K562 (cell line): ENCODE measurements around the gene DCST1. TPM values are rescaled to one million over a fixed set of nuclear protein-coding genes. Genes with fewer than 3 reads are reported as not detected.

Experiments
- ATAC-seq: fragments of 200-7000 bp; cut with Tn5 transposase; 3 replicates; pipeline ENCODE4 v1.9.1; 2020; ENCODE audit warnings: moderate library complexity
- BruUV-seq: library from RNA; stranded (reverse); fragments of 400-500 nt; replicated peaks from 2 replicates; lab custom pipeline; 2021; lab: Mats Ljungman, UMichigan
- CTCF ChIA-PET: fragments of 300-600 bp; formaldehyde crosslinking; extraction: SDS; loops from one replicate; lab custom pipeline; 2021; ENCODE audit warnings: low intra/inter-chr PET ratio; lab: Yijun Ruan, JAX
- POLR2A ChIA-PET: fragments of 300-600, 350-650 bp; sonication (Branson Sonifier 250); formaldehyde crosslinking; extraction: SDS; loops from one replicate; lab custom pipeline; 2021; ENCODE audit warnings: antibody characterized with exemption, inconsistent platforms; lab: Yijun Ruan, JAX
- DNase-seq, 4 experiments: peaks; one replicate each; pipeline versions ENCODE4 v3.0.0 to v3.0.0-alpha.2; 2011 to 2018; ENCODE audit warnings: low spot score in 3 of 4, mixed read lengths in 3 of 4; ENCODE audit errors: extremely low read depth in 1 of 4
- FAIRE-seq: peaks from 2 replicates; lab custom pipeline; 2011; peaks lifted over from hg19 to GRCh38; lab: Jason Lieb, UNC
- H2AFZ ChIP-seq: 2 replicates; pipeline ENCODE4 v1.6.0; 2011; ENCODE audit warnings: low read depth, low read length, control low read depth, inconsistent platforms
- H3K27ac ChIP-seq: fragments of 200-600 bp; 3 replicates; pipeline ENCODE4 v1.8.0; 2011; ENCODE audit warnings: low read depth, mild to moderate bottlenecking, control low read depth, inconsistent platforms, low read length, moderate library complexity, mixed read lengths; ENCODE audit errors: extremely low read depth
- H3K27me3 ChIP-seq, 2 experiments: fragments of 300-600 bp in 1 of 2; 2 replicates in 1 of 2; 3 replicates in 1 of 2; pipeline versions ENCODE4 v1.6.0 to v1.8.0; 2011; ENCODE audit warnings: inconsistent platforms in 2 of 2, low read length in 2 of 2, mild to moderate bottlenecking in 1 of 2, mixed read lengths in 1 of 2, moderate library complexity in 1 of 2; ENCODE audit not compliant: control insufficient read depth in 2 of 2, insufficient read depth in 2 of 2
- H3K36me3 ChIP-seq: fragments of 300-600 bp; 3 replicates; pipeline ENCODE4 v1.8.0; 2011; ENCODE audit warnings: mild to moderate bottlenecking, low read length, inconsistent platforms; ENCODE audit not compliant: control insufficient read depth, insufficient read depth
- H3K4me1 ChIP-seq, 2 experiments: fragments of 200-600 bp in 1 of 2; replicated peaks in 1 of 2; 2 replicates in 1 of 2; 3 replicates in 1 of 2; pipeline versions ENCODE4 v1.5.1 to v1.8.0; 2011; ENCODE audit warnings: inconsistent platforms in 2 of 2, low read length in 2 of 2, mild to moderate bottlenecking in 1 of 2, mixed read lengths in 1 of 2, moderate library complexity in 1 of 2; ENCODE audit not compliant: control insufficient read depth in 2 of 2, insufficient read depth in 2 of 2
- H3K4me2 ChIP-seq: 2 replicates; pipeline ENCODE4 v1.6.1; 2011; ENCODE audit warnings: low read length, control low read depth, inconsistent platforms, mixed read lengths; ENCODE audit not compliant: insufficient read depth
- H3K4me3 ChIP-seq: fragments of 200-600 bp; sonication (generic), shearing (Covaris generic); 2 replicates; pipeline ENCODE4 v1.5.1; 2016; ENCODE audit warnings: control low read depth, inconsistent platforms
- H3K79me2 ChIP-seq: fragments of 200-600 bp; 3 replicates; pipeline ENCODE4 v1.8.0; 2011; ENCODE audit warnings: low read length, inconsistent platforms; ENCODE audit not compliant: control insufficient read depth, insufficient read depth
- H3K9ac ChIP-seq, 2 experiments: 2 replicates each; pipeline versions ENCODE4 v1.6.0 to v1.6.1; 2011; ENCODE audit warnings: low read depth in 2 of 2, low read length in 2 of 2, control low read depth in 1 of 2, inconsistent platforms in 1 of 2, mild to moderate bottlenecking in 1 of 2, mixed read lengths in 1 of 2; ENCODE audit not compliant: insufficient read depth in 1 of 2
- H3K9me1 ChIP-seq: one replicate; pipeline ENCODE4 v1.6.0; 2011; ENCODE audit warnings: inconsistent platforms, mild to moderate bottlenecking, low read length, moderate library complexity; ENCODE audit not compliant: control insufficient read depth, insufficient read depth
- H3K9me3 ChIP-seq: replicated peaks from 2 replicates; pipeline ENCODE4 v1.5.1; 2011; ENCODE audit warnings: low read depth, low read length, inconsistent platforms; ENCODE audit not compliant: control insufficient read depth, insufficient read depth
- H4K20me1 ChIP-seq: replicated peaks from 2 replicates; pipeline ENCODE4 v1.6.1; 2011; ENCODE audit warnings: low read length, inconsistent platforms, mixed read lengths; ENCODE audit not compliant: control insufficient read depth, insufficient read depth
- BRF1 ChIP-seq: IDR thresholded peaks from 3 replicates; pipeline ENCODE4 v1.6.1; 2011; ENCODE audit warnings: borderline replicate concordance, mild to moderate bottlenecking; ENCODE audit not compliant: insufficient read length; ENCODE audit errors: extremely low read depth
- CBX2 ChIP-seq: fragments of 200-600 bp; sonication (generic); IDR thresholded peaks from one replicate; pipeline ENCODE4 v1.6.1; 2012; ENCODE audit warnings: mild to moderate bottlenecking, low read length, inconsistent platforms; ENCODE audit not compliant: insufficient read depth, poor library complexity, severe bottlenecking
- HDAC1 ChIP-seq, 2 experiments: fragments of 450-650 bp; IDR thresholded peaks; 2 replicates each; pipeline ENCODE4 v1.6.1; 2016 to 2017; ENCODE audit warnings: inconsistent platforms in 1 of 2, mild to moderate bottlenecking in 1 of 2, moderate library complexity in 1 of 2
- NFIC ChIP-seq: fragments of 450-650 bp; IDR thresholded peaks from 2 replicates; pipeline ENCODE4 v1.6.1; 2017; ENCODE audit warnings: mild to moderate bottlenecking, inconsistent platforms
- SAFB ChIP-seq: fragments of 200-400 bp; formaldehyde crosslinking; IDR thresholded peaks from 2 replicates; pipeline ENCODE4 v1.6.1; 2017; ENCODE audit warnings: low read depth, low read length, borderline replicate concordance
- TBL1XR1 ChIP-seq, 2 experiments: IDR thresholded peaks; 2 replicates each; pipeline ENCODE4 v1.6.1; 2012; ENCODE audit warnings: improper control_type of control experiment in 2 of 2, low read length in 2 of 2, mild to moderate bottlenecking in 1 of 2
- TCFL5 ChIP-seq: fragments of 250-450 bp; sonication (Bioruptor Pico); conservative IDR thresholded peaks from 2 replicates; pipeline ENCODE4 v1.6.1; 2021; ENCODE audit warnings: mild to moderate bottlenecking, moderate library complexity, matching md5 sums
- ZBTB7A ChIP-seq: IDR thresholded peaks from 2 replicates; pipeline ENCODE4 v1.6.1; 2011; ENCODE audit warnings: low read depth, mild to moderate bottlenecking, low read length, moderate library complexity, borderline replicate concordance; ENCODE audit not compliant: control insufficient read depth
- WGBS: fragments of 100-300 bp; shearing (Covaris generic); methylation state at CpG from one replicate; pipeline ENCODE4 v1.1.6; 2016; ENCODE audit warnings: low coverage, mixed read lengths; ENCODE audit not compliant: insufficient coverage; ENCODE audit errors: missing lambda C conversion rate; 5-methylcytosine and 5-hydroxymethylcytosine counted together
- in situ Hi-C: fragments of 300-500 bp; cut with MboI; formaldehyde crosslinking; loops from 4 replicates; pipeline ENCODE4 v1.15.0; 2018; ENCODE audit warnings: inconsistent platforms, mixed read lengths
- intact Hi-C: fragments of 100-400 bp; cut with micrococcal nuclease; formaldehyde crosslinking; loops from 2 replicates; pipeline ENCODE4 v1.14.2; 2022
- polyA plus RNA-seq, 8 experiments: library from polyadenylated mRNA; depleted of rRNA in 4 of 8; stranded (reverse) in 5 of 8; unstranded in 3 of 8; fragments of >200 nt; fragmentation: Nextera tagmentation in 2 of 8; fragmentation: Illumina TruSeq in 1 of 8; extraction: Ambion mirVana in 2 of 8; extraction: Trizol in 1 of 8; gene quantifications; 2 replicates each; pipeline versions ENCODE4 v1.2.1 to v1.2.3, GENCODE V29; 2011 to 2014; ENCODE audit warnings: inconsistent platforms in 1 of 8, missing spikeins in 1 of 8
- total RNA-seq, 7 experiments: library from RNA; depleted of rRNA in 6 of 7; stranded (reverse); fragments of >200 nt in 6 of 7; fragmentation: Illumina TruSeq in 2 of 7; extraction: Trizol in 2 of 7; gene quantifications; 2 replicates each; pipeline versions ENCODE4 v1.2.1 to v1.2.3, GENCODE V29; 2011 to 2021; ENCODE audit warnings: low replicate concordance in 1 of 7
- TF ChIP-seq, protein P1 (sequence below): IDR thresholded peaks from 3 replicates; pipeline ENCODE4 v1.6.1; 2011; ENCODE audit warnings: borderline replicate concordance, mild to moderate bottlenecking, moderate library complexity; ENCODE audit not compliant: insufficient read length; ENCODE audit errors: extremely low read depth
- TF ChIP-seq, protein P2 (sequence below): fragments of 450-650 bp; IDR thresholded peaks from 2 replicates; pipeline ENCODE4 v1.6.1; 2018; ENCODE audit not compliant: partially characterized antibody

Gene DCST1
- total and polyA plus RNA-seq, 9 of the 15 experiments (the other 6 are each of a cell fraction or from before 2014, with no cell fraction given), result not detected

DNA sequence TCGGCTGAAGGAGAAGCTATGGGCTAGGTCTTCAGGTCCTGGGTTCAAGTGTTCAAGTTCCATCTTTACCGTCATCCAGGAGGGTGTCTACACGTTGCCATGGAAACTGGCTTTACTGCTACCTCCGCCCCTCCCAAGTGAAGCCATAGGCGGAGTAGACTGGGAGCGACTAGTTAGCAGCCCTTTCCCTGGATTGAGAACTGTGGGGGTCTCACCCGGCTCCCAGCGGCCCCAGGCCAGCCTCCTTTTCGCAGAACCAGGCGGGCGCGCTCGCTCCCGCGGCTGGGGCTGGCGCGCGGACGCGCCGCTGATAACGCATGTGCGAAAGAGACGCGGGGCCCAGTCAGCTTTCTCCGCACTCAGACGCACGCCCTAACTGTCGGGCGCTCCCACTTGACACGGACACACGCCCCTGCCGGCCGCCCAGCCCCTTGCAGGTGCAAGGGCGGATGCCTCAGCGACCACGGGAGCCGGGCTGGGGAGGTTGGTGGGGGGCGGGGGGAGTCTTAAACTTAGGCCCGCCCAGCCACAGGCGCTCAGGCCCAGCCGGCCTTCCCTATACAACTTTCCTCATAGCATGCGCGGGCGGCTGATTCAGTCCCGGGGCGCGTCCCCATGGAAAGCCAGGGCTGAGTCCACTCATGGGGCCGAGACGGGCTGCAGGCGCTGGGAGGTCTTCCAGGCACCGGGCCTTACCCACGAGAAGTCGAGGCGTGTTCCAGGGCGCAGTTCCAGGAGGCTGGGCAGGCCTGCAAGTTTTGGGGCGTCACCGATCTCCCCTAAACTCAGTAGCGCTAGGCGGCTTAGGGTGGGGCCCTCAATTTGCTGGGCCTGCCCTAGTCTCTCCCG is 37.3 kb downstream of the DCST1 start:
- Histone ChIP-seq H3K79me2 (no peaks in the 10 kb centered on the region), H3K4me1 (peaks cover 26 to 47% of the 10 kb centered on the region in 2 experiments), H2AFZ (peak overlapping the region; percentile 87), H3K4me2 (peak overlapping the region; percentile 76), H3K9me3 (no peaks in the 10 kb centered on the region), H3K36me3 (peaks cover 15% of the 10 kb centered on the region; the same call in 1 of the 3 replicates), H3K27me3 (no peaks in the 10 kb centered on the region), H3K9me1 (no peaks in the 10 kb centered on the region), H3K27ac (peak overlapping the region; percentile 44), H3K9ac (peak overlapping the region; percentile 48 to 77), H4K20me1 (no peaks in the 10 kb centered on the region), H3K4me3 (peak overlapping the region; percentile 29)
- ATAC-seq (peak; percentile 98), DNase-seq (peak; percentile 86 to 94 (median 87)), FAIRE-seq (peak; percentile 88)
- BruUV-seq, result no TSS peak
- POLR2A ChIA-PET, result interaction anchor here (0.7 kb wide), 2 partner anchors 20 to 50 kb away, joined by 3 read pairs; no protein-coding TSS in a partner anchor
- 4% methylated on average over 51 of the region's 61 CpGs for WGBS
- intact Hi-C loops, result loop anchor here (1.0 to 2.0 kb wide), 2 partner anchors 8 to 14 kb away; partner anchors contain the start of gene EFNA4
- in situ Hi-C loops, result no loop called here
- CTCF ChIA-PET, result interaction anchor here (0.6 kb wide), 1 partner anchor 505 kb away, joined by 3 read pairs; no protein-coding TSS in a partner anchor
- peak; percentile 59; the same call in 1 of the 2 replicates for TF ChIP-seq SAFB
- TF ChIP-seq BRF1, result no peak
- TF ChIP-seq, protein P1, sequence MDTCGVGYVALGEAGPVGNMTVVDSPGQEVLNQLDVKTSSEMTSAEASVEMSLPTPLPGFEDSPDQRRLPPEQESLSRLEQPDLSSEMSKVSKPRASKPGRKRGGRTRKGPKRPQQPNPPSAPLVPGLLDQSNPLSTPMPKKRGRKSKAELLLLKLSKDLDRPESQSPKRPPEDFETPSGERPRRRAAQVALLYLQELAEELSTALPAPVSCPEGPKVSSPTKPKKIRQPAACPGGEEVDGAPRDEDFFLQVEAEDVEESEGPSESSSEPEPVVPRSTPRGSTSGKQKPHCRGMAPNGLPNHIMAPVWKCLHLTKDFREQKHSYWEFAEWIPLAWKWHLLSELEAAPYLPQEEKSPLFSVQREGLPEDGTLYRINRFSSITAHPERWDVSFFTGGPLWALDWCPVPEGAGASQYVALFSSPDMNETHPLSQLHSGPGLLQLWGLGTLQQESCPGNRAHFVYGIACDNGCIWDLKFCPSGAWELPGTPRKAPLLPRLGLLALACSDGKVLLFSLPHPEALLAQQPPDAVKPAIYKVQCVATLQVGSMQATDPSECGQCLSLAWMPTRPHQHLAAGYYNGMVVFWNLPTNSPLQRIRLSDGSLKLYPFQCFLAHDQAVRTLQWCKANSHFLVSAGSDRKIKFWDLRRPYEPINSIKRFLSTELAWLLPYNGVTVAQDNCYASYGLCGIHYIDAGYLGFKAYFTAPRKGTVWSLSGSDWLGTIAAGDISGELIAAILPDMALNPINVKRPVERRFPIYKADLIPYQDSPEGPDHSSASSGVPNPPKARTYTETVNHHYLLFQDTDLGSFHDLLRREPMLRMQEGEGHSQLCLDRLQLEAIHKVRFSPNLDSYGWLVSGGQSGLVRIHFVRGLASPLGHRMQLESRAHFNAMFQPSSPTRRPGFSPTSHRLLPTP, result no peak
- peak; percentile 13; the same call in 1 of the 2 replicates for TF ChIP-seq NFIC
- TF ChIP-seq, protein P2, sequence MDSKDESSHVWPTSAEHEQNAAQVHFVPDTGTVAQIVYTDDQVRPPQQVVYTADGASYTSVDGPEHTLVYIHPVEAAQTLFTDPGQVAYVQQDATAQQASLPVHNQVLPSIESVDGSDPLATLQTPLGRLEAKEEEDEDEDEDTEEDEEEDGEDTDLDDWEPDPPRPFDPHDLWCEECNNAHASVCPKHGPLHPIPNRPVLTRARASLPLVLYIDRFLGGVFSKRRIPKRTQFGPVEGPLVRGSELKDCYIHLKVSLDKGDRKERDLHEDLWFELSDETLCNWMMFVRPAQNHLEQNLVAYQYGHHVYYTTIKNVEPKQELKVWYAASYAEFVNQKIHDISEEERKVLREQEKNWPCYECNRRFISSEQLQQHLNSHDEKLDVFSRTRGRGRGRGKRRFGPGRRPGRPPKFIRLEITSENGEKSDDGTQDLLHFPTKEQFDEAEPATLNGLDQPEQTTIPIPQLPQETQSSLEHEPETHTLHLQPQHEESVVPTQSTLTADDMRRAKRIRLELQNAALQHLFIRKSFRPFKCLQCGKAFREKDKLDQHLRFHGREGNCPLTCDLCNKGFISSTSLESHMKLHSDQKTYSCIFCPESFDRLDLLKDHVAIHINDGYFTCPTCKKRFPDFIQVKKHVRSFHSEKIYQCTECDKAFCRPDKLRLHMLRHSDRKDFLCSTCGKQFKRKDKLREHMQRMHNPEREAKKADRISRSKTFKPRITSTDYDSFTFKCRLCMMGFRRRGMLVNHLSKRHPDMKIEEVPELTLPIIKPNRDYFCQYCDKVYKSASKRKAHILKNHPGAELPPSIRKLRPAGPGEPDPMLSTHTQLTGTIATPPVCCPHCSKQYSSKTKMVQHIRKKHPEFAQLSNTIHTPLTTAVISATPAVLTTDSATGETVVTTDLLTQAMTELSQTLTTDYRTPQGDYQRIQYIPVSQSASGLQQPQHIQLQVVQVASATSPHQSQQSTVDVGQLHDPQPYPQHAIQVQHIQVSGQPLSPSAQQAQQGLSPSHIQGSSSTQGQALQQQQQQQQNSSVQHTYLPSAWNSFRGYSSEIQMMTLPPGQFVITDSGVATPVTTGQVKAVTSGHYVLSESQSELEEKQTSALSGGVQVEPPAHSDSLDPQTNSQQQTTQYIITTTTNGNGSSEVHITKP, result peak; percentile 80
- TF ChIP-seq CBX2, result no peak
- TF ChIP-seq TBL1XR1 (IDR thresholded peaks at IDR 0.05; ENCODE audit: low read length in 2 of 2), result no peak
- TF ChIP-seq TCFL5 (CRISPR knock-in tag), result no peak
- TF ChIP-seq HDAC1 (IDR thresholded peaks at IDR 0.05), result peak in 1 of 2 experiments; percentile 67; a peak in 1 of 4 replicates
- TF ChIP-seq ZBTB7A, result peak; percentile 87; the same call in 1 of the 2 replicates
